Stimulated activated CD8-positive, alpha-beta memory T cell treated with anti-CD3 and anti-CD28 coated beads, Interleukin-4, amount 100 ng/mL, for 4 hours (primary cell): ENCODE results near the gene GRM4.
"Not testable (repeated sequence)": the region's sequence is repeated elsewhere in the genome, so short reads cannot be mapped to it uniquely, and the experiment has no call there.

ENCODE experiments used
- DNase-seq, 2 donors: peaks; one replicate each; pipeline ENCODE4 v3.0.0-alpha.2; 2020; ENCODE audit warnings: low read depth in 2 of 2, low spot score in 1 of 2

Gene GRM4

DNA sequence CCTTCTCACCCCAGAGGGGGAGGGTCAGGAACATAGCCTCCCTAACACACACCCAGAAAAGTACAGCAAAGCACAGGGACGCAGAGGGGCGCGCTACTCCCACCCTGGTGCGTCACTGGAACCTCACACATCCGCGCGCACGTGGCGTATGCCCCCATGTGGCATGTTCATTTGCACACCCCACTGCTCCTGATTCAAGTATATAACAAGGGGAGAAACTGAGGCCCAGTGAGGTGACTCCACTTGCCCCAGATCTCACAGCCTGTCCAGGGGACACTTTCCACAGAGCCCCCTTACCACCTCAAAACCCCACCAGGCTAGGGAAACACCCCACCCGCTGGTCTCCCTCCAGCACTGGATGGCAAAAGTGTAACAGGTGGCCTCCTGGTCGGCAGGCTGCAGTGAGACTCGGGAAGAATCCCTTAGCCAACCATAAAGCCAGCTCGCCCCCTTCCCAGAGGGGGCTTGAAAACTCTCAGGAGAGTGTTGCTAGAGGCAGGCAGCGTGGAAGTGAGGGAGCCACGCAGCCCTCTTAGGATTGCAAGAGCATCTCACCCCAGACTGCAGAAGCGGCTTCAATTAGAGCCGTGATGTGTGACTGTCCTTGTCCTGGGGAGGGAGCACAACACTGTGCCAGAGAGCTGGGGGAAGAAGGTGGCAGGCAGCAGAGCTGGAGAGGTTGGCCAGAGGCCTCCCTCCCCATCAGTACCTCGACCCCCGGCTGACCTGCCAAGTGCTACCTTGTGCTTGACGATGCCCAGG lies at the start of gene GRM4:
Gene GRM4, minus strand, starts transcription at position 67 of the 762 bp plus-strand sequence. CDS start 12,591 bp downstream, outside the sequence.
- no peak for DNase-seq

- no peak for DNase-seq
These were observed 48.9 kb upstream of the GRM4 start for GRCh38 chr6:34194772-34195171.

- no peak for DNase-seq
These were observed 44.7 kb upstream of the GRM4 start for GRCh38 chr6:34190504-34191122.

- no peak for DNase-seq
These were observed 44.1 kb upstream of the GRM4 start for GRCh38 chr6:34189806-34190503.

DNA sequence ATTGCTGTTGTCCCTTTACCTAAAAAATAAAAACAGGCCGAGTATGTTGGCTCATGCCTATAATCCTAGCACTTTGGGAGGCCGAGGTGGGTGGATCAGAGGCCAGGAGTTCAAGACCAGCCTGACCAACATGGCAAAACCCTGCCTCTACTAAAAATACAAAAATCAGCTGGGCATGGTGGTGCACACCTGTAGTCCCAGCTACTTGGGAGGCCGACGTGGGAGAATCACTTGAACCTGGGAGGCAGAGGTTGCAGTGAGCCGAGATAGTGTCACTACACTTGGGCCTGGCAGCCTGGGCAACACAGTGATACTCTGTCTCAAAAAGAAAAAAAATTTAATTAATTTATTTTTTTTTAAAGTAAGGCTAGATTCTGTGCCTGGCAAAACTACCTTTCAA lies 38.8 kb upstream of the GRM4 start:
- DNase-seq, result not testable (repeated sequence)

DNA sequence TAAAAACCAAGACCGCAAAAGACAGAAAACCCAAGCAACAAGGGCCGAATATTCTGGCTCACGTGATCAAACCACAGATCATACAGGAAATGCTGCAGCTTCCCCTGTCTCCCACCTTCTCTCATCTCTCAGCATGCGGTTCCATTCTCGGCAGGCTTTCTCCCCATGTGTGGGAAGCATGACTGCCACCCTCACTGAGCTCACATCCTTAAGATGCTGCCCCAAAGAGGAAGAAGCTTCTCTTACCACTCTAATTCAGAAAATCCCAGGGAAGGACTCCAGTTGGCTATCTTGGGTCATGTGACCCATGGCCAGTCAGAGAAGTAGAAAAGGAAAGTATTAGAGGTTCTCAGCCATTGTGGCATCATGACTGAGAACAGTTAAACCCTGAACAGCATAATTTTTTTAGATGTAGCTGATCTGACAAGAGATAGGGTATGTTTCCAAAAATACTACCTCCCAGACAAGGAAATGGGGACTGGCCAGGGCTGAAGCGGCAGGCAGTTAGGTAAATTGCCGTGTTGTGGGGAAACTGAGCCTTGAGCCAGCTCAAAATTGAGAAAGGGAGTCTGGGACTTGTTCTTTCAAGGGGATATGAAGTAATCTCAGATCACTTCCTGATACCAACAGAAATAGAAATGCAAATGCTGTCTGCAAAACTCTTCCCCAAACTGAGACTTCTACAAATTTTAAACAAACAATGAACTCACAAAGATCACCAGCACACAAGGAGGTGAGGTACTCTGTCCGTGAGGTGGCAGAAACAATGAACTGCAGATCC lies 37.1 kb upstream of the GRM4 start:
- DNase-seq, result peak; percentile 43 to 72

DNA sequence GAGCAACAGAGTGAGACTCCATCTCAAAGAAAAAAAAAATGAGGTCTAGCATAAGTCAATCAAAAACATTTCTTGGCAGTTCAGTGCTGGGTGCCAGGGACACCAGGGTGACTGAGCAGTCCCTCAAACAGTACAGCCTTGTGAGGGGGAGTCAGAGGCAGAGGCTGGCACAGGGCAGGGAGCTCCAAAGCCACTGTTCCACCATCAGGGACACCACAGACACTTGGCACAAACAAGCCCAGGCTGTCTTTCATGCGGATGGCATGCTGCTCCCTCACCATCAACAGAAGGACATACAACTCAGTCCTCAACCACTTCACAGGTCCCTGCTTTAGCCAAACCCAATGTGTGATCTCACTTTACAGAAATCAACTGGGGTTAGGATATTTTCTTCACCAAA lies 36.0 kb upstream of the GRM4 start:
- no peak for DNase-seq

DNA sequence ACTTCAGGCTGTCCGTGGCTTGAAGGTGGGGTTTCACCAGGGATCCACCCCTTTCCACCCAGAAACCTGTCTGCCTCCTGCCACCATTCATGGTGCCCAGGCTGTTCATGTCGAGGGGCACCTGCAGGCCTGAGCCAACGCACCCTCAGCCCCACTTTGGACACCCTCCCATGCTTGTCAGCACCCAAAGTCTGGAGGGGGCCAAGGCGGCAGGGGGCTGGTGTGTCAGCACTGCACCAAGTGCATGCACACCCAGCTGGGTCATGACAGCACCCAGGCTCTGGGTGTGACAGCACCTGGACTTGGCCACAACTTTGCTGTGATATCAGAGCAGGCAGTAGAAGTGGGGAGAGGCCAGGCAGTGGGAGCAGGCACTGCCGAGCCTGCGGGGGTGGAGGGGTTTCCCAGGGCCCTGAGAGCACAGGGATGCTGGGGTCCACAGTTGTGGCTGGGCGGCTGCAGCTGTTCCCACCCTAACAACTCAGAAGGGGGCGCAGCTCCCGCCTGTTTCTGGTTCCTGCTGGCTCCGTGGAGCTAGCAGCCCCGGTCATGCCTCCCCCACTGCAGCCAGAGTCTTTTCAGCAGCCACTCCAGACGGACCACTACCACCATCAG lies 33.3 kb upstream of the GRM4 start:
- no peak for DNase-seq

- no peak for DNase-seq
These were observed 32.6 kb upstream of the GRM4 start for GRCh38 chr6:34178357-34179105.

DNA sequence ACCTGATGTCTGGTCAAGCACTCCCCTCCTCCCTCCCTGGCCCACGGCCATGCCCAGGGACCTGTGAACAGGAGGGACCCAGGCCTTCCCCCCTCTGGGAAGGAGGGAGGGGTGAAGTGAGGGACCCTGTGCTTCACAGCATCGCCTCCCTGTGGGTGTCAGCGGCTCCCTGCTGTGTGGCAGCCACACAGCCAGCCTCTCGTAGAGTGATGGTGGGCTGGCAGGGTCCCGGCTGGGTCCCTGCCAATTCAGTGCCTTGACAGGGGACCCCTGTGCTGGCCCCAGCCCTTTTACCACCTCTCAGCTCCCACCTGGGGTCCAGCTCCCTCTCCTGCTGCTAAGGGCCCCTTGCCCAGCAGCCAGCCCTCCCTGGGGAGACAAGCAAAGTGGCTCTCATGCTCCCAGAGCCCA lies 31.3 kb upstream of the GRM4 start:
- DNase-seq, result no peak

DNA sequence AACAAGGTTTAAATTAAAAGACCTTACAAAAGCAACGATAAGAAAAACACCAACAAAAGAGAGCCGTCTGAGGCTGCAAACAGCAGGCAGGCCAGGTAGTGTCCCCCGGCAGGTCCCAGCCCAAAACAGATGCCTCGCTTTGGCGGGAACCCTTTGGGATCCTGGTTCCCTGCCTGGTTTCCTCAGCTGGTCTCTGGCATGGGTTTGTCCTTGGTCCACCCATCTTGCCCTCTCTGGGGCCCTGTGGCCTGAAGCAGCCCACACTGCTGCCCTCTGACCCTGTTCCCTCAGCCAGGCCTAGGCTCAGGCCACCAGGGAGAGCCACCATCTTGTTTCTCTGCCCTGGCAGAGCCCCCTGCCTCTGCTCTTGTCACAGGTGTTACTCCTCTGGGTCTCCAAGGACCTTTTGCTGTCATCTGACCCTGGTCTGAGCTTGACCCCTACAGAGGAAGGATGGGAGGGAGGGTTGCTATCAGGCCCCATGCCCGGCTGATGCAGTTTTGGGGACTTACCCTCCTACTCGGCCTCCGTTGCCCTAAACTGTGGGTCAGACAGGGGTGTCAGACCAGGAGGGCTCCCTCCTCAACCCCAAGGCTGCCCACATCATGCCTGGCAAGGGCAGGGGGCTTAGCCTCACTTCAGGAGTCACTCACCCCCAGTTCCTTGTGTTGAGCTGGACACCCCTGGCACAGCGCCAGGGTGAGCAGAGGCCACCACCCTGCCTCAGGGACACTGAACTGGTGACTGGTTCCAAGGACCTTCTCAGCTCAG lies 30.6 kb upstream of the GRM4 start:
- DNase-seq, result no peak

GRCh38 chr6:34174846-34175399 lies 29.0 kb upstream of the GRM4 start:
- no peak for DNase-seq

- DNase-seq, result no peak
These were observed 27.3 kb upstream of the GRM4 start for GRCh38 chr6:34172961-34173775.

GRCh38 chr6:34170346-34170745 lies 24.5 kb upstream of the GRM4 start:
- no peak for DNase-seq

DNA sequence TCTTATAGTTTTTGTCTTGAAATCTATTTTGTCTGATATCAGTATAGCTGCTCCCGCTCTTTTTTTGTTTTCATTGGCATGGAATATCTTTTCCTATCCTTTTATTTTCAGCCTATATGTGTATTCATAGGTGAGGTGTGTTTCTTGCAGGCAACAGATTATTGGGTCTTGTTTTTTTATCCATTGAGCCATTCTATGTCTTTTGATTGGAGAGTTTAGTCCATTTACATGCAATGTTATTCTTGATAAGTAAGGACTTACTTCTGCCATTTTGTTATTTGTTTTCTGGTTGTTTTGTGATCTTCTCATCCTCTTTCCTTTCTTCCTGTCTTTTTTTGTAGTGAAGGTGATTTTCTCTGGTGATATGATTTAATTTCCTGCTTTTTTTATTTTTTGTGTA lies 24.0 kb upstream of the GRM4 start:
- DNase-seq, result no peak

DNA sequence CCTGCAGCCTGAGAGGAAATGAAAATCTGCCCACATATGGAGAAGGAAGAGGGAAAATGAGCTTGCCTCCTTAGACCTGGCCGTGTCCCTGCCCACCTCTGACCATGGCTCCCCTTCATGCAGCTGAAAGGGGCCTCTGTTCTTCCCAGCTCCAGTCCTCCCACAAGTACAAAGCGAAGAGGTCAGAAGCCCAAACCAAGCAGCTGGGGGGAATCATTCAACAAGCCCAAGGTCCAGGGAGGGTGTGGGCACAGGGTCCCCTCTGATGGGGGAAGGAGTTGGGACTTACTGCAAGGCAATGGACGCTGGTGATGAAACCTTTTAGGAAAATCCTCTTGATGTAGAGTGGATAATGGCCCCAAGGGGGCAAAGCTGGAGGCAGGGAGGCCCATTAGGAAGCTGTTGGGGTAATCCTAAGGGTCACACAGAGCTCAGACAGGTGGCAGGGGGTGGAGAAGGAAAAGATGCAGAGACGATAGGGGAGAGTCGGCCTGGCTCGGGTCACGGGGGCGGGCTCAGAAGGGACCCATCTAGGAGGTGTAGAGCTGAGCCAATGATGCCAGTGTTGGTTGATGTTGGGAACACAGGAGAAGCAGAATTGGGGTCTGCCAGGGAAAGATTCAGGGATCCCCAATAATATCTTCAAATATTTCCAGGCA lies 16.1 kb upstream of the GRM4 start:
- no peak for DNase-seq

DNA sequence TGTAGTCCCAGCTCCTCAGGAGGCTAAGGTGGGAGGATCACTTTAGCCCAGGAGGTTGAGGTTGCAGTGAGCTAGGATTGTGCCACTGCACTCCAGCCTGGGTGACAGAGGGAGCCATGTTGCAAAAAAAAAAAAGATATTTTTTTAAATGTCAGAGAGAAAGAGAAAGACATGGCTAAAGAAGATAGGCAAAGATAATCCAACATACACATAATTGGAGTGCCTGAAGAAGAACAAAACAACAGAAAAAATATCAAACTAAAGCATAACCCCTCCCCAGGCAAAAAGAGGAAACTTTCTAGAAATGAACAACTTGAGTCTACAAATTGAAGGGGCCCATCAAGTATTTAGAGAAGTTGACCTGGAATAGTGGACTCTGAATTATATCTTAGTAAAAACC lies 14.0 kb upstream of the GRM4 start:
- no peak for DNase-seq

- no peak for DNase-seq
These were observed 13.0 kb upstream of the GRM4 start for GRCh38 chr6:34158876-34159275.
